ENCODE results near the gene C14orf132. TPM values are rescaled to one million over a fixed set of nuclear protein-coding genes. Genes with fewer than 3 reads are reported as not detected.

C14orf132 gene
- total and polyA plus RNA-seq, 9 of the 15 experiments (the other 6 are each of a cell fraction or from before 2014, with no cell fraction given), result not detected

DNA sequence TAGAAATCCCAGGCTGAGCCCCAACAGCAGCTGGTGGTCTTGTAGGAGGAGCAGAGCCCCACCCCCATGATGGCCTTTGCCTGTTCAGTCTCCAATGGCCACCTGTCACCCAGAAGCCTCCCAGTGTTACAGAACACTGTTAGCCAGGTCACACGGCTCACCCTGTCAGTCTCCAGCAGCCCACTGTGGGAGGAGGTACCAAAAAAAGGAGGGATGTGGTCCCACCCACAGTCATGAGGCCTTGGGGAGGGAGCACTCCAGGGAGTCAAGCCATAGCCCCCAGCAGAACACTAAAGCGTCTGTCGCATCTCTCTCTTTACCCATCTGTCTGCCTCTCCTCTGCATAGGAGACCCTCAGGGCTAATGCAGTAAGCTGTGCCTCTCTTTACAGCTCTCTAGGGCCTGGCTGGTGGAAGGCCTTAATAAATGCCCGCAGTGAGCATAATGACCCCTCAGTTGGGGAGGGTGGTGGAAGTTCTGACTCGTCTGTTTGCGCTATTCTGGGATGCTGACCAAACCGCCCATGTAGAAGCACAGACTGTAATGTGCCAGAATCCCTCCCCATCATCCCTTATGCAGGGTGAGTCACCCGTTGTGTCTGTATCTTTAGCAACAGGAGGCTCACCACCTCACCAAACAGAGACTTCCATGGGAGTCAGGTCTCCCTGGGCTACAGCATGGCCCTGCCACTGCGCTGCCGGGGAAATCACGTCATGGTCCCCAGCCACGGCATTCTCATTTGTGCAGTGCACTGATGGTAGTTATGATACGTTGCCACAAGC, 14.6 kb downstream of the C14orf132 start:
- no TSS peak for BruUV-seq (replicated peaks)
- CTCF ChIA-PET (ENCODE audit: low intra/inter-chr PET ratio), result no interaction called here

More for the DNA sequence above, 14.6 kb downstream of the C14orf132 start:
- POLR2A ChIA-PET, result no interaction called here
- 5% methylated on average over 13 of the region's 13 CpGs for WGBS (ENCODE audit: insufficient coverage, low coverage, missing lambda C conversion rate)
- in situ Hi-C loops (cut with MboI), result no loop called here
- Histone ChIP-seq H3K4me1 (replicated peaks in 1 of 2; ENCODE audit: control insufficient read depth in 2 of 2, insufficient read depth in 2 of 2, low read length in 2 of 2) (no peaks in the 10 kb centered on the region), H3K9me1 (ENCODE audit: control insufficient read depth, insufficient read depth, low read length) (no peaks in the 10 kb centered on the region), H3K4me3 (no peak overlapping the region), H3K36me3 (ENCODE audit: control insufficient read depth, insufficient read depth, low read length) (no peaks in the 10 kb centered on the region), H3K27me3 (ENCODE audit: control insufficient read depth in 2 of 2, insufficient read depth in 2 of 2, low read length in 2 of 2) (no peaks in the 10 kb centered on the region), H3K9me3 (replicated peaks; ENCODE audit: control insufficient read depth, insufficient read depth, low read depth, low read length) (no peaks in the 10 kb centered on the region), H4K20me1 (replicated peaks; ENCODE audit: control insufficient read depth, insufficient read depth, low read length) (no peaks in the 10 kb centered on the region), H3K9ac (ENCODE audit: insufficient read depth in 1 of 2, low read depth in 2 of 2, low read length in 2 of 2) (no peak overlapping the region), H3K4me2 (ENCODE audit: insufficient read depth, low read length) (no peak overlapping the region), H3K27ac (ENCODE audit: extremely low read depth, low read depth, low read length) (no peak overlapping the region), H2AFZ (ENCODE audit: low read depth, low read length) (no peak overlapping the region), H3K79me2 (ENCODE audit: control insufficient read depth, insufficient read depth, low read length) (no peaks in the 10 kb centered on the region)
- TF ChIP-seq ZFP1 (CRISPR knock-in tag; IDR thresholded peaks at IDR 0.05) (no peak), CHD7 (IDR thresholded peaks at IDR 0.05; ENCODE audit: low read depth, low read length) (no peak), NFYB (IDR thresholded peaks at IDR 0.05; ENCODE audit: extremely low read depth, insufficient read length) (no peak), MCM3 (IDR thresholded peaks at IDR 0.05) (no peak), ZNF431 (CRISPR knock-in tag; IDR thresholded peaks at IDR 0.05) (no peak), PPARD (CRISPR knock-in tag; IDR thresholded peaks at IDR 0.05) (no peak), ZNF274 (IDR thresholded peaks at IDR 0.05; ENCODE audit: borderline replicate concordance, low read depth, low read length) (no peak), HMG20B (CRISPR knock-in tag; IDR thresholded peaks at IDR 0.05) (no peak), ZNF146 (CRISPR knock-in tag; IDR thresholded peaks at IDR 0.05; ENCODE audit: unreplicated experiment) (no peak), THRB (CRISPR knock-in tag; conservative IDR thresholded peaks at IDR 0.05) (no peak)
- DNase-seq (ENCODE audit: extremely low read depth in 1 of 4, low spot score in 3 of 4) (no peak), ATAC-seq (no peak), FAIRE-seq (no peak)
- intact Hi-C loops (cut with micrococcal nuclease), result no loop called here
